ENCODE results near the gene GPHA2.

The GPHA2 gene

GRCh38 chr11:64888729-64889511, 46.8 kb downstream of the GPHA2 start:
- no peak for DNase-seq

- no peak for DNase-seq
Measured at GRCh38 chr11:64888406-64888728, 47.3 kb downstream of the GPHA2 start.

DNA sequence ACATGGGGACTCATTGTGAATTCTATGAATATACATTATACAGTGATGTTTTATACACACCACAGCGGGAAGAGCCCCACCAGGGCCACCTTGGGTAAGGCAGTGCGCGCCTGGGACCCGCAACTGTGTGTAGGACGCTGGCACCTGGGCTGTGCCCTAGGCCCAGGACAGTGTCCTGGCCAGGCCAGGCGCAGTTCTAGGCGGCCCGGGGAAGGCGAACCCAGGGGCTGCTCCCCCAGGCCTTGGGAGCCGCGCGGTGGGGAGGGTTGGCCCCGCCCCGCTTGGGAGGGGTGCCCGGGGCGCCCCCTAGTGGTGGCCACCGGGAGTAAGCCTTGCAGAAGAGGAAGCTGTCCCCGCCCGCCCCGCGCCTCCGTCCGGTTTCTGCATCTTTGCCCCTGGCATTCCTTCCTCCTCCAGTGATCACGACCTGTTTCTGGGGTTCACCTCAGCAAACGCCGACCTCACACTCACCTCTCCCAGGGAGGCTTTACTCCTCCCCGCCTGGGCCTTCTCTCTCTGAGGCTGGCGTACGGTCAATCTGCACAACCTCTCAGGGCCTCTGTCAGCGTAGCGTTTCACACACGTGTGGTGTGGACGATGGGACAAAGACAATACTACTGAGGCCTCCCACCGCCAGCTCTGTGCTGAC, 47.8 kb downstream of the GPHA2 start:
- peak; percentile 79 for DNase-seq

- DNase-seq = no peak
Measured at GRCh38 chr11:64887234-64887756, 48.4 kb downstream of the GPHA2 start.

DNA sequence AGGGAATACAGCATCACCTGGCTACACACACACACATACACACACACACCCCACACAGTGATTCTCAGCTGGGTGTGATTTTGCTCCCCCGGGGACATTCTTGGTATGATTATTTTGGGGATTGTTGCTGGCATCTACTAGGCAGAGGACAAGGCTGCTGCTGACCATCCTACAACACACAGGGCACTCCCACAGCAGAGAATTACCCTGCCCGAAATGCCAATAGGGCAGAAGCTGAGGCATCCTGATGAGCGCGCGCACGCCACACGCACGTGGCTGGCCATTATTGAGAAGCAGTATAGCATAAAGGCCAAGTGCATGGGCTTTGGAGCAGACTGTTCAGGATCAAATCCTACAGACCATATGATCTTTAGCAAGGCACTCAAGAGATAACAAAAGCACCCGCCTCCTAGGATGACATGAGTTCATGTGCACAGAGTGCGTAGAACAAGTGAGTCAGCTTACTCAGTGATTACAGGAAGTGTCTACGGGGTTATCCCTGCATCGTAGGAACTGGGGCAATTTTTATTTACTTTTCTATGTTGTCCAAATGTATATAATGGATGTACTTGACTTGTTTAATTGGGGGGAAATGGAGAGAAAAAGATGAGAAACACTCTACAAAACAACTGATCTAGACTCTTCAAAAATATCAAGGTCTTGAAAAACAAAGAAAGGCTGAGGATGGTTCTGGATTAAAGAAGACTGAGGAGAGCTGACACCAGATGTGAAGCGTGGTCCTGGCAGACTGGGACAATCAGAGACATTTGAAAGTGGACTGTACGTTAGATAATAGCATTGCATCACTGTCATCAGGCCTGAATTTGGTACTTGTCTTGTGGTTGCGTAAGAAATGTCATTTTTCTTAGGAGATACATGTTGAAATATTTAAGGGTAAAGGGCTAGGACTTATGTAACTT, 50.1 kb downstream of the GPHA2 start:
- DNase-seq = peak; percentile 53
